HFFc6 (cell line): Measurements from ENCODE around the gene UBE2L6. TPM values are rescaled to one million over a fixed set of nuclear protein-coding genes. Genes with fewer than 3 reads are reported as not detected.

Source experiments
- DNase-seq: peaks from one replicate; pipeline ENCODE4 v3.0.0-alpha.2; 2018
- H3K27ac Mint-ChIP-seq: 2 replicates; pipeline ENCODE4 v1.8.0; 2020; ENCODE audit warnings: mild to moderate bottlenecking, mixed read lengths
- H3K27me3 Mint-ChIP-seq: 2 replicates; pipeline ENCODE4 v1.8.0; 2021; ENCODE audit warnings: mild to moderate bottlenecking, moderate library complexity, mixed read lengths; ENCODE audit not compliant: insufficient read depth
- H3K36me3 Mint-ChIP-seq: 2 replicates; pipeline ENCODE4 v1.8.0; 2021; ENCODE audit warnings: low read depth, mixed read lengths
- H3K4me1 Mint-ChIP-seq: 2 replicates; pipeline ENCODE4 v1.8.0; 2020; ENCODE audit warnings: low read depth, mixed read lengths
- H3K4me3 Mint-ChIP-seq: 2 replicates; pipeline ENCODE4 v1.8.0; 2020; ENCODE audit warnings: mild to moderate bottlenecking, moderate library complexity, mixed read lengths
- H3K9me3 Mint-ChIP-seq: 2 replicates; pipeline ENCODE4 v1.8.0; 2020; ENCODE audit warnings: mild to moderate bottlenecking, mixed read lengths
- total RNA-seq, 6 experiments: library from RNA; stranded (reverse); fragmentation: NEBNext Ultra II Directional; extraction: Animal tissue kit (Norgen Biotek cat#: 25700); gene quantifications; 2 replicates in 1 of 6; 3 replicates in 5 of 6; pipeline ENCODE4 v1.2.3, GENCODE V29; 2021
- TF ChIP-seq, protein P1 (sequence below): fragments of 200-600 bp; sonication (generic); IDR thresholded peaks from 2 replicates; pipeline ENCODE4 v1.5.0; 2021; ENCODE audit warnings: antibody characterized with exemption, mild to moderate bottlenecking

The UBE2L6 gene
- total RNA-seq, 6 experiments from 2014 or later = 34.1 to 46.5 (median 43.3) TPM

DNA sequence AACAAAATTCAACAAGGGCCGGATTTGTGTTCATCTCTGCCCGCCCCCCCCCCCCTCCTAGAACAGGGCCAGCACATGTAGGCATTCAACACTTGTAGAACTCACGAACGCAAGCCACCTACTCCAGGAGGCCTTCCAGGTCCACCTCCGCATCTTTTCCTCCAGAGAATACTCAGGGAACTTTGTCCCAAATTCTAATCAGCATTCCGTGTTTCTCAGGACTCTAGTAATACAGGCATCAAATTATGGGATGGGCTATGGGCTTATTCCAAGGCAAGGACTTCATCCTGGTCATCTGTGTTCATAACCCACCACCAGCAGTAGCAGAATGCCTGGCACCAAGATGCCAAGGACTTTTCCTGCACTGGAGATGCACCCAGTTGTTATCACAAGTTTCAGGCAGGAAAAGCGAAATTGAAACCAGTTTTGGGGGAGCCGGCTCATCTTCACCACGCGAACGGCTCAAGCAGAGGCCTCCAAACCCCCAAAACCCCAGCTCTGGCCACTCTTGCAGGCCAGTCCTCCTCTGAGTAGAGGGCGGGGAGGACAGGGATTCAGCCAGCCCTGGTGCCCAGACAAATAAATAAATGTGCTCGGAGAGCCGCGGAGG lies 462 bp downstream of the UBE2L6 start:
- Mint-ChIP-seq H3K4me1 (peaks cover 37% of the 10 kb centered on the region), H3K27ac (peak overlapping the region; percentile 67)

GRCh38 chr11:57566005-57566904 lies 1.2 kb downstream of the UBE2L6 start:
- peaks cover under 1% of the 10 kb centered on the region; the same call in 1 of the 2 replicates for H3K27me3 Mint-ChIP-seq

More for the DNA sequence above, 462 bp downstream of the UBE2L6 start:
- Mint-ChIP-seq H3K4me3 (peak overlapping the region; percentile 87), H3K9me3 (no peaks in the 10 kb centered on the region), H3K27me3 (peaks cover 1% of the 10 kb centered on the region; the same call in 1 of the 2 replicates), H3K36me3 (no peaks in the 10 kb centered on the region)
- DNase-seq = peak; percentile 5
- TF ChIP-seq, protein P1, sequence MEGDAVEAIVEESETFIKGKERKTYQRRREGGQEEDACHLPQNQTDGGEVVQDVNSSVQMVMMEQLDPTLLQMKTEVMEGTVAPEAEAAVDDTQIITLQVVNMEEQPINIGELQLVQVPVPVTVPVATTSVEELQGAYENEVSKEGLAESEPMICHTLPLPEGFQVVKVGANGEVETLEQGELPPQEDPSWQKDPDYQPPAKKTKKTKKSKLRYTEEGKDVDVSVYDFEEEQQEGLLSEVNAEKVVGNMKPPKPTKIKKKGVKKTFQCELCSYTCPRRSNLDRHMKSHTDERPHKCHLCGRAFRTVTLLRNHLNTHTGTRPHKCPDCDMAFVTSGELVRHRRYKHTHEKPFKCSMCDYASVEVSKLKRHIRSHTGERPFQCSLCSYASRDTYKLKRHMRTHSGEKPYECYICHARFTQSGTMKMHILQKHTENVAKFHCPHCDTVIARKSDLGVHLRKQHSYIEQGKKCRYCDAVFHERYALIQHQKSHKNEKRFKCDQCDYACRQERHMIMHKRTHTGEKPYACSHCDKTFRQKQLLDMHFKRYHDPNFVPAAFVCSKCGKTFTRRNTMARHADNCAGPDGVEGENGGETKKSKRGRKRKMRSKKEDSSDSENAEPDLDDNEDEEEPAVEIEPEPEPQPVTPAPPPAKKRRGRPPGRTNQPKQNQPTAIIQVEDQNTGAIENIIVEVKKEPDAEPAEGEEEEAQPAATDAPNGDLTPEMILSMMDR = no peak

GRCh38 chr11:57562596-57562995 lies 4.9 kb downstream of the UBE2L6 start:
- no peak overlapping the region for H3K4me3 Mint-ChIP-seq
- H3K27me3 Mint-ChIP-seq = no peaks in the 10 kb centered on the region
- TF ChIP-seq, protein P1 = no peak
- DNase-seq = no peak
- H3K27ac Mint-ChIP-seq = no peak overlapping the region
- H3K4me1 Mint-ChIP-seq = peaks cover 22% of the 10 kb centered on the region
- no peaks in the 10 kb centered on the region for H3K9me3 Mint-ChIP-seq
- H3K36me3 Mint-ChIP-seq = no peaks in the 10 kb centered on the region

More at GRCh38 chr11:57566005-57566904, 1.2 kb downstream of the UBE2L6 start:
- peak overlapping the region; percentile 67 for H3K27ac Mint-ChIP-seq
- peaks cover 37% of the 10 kb centered on the region for H3K4me1 Mint-ChIP-seq
- peak overlapping the region; percentile 87 for H3K4me3 Mint-ChIP-seq
- DNase-seq = peak; percentile 13
- TF ChIP-seq, protein P1 = no peak
- H3K9me3 Mint-ChIP-seq = no peaks in the 10 kb centered on the region
- no peaks in the 10 kb centered on the region for H3K36me3 Mint-ChIP-seq

GRCh38 chr11:57560146-57560545 lies 7.3 kb downstream of the UBE2L6 start:
- H3K27ac Mint-ChIP-seq = no peak overlapping the region
- H3K9me3 Mint-ChIP-seq = no peaks in the 10 kb centered on the region
- TF ChIP-seq, protein P1 = no peak
- no peaks in the 10 kb centered on the region for H3K36me3 Mint-ChIP-seq
- 0 out of 2 replicates have a peak, but pooled peaks cover 5% of the 10 kb centered on the region for H3K4me1 Mint-ChIP-seq
- H3K27me3 Mint-ChIP-seq = peaks cover 1% of the 10 kb centered on the region; the same call in 1 of the 2 replicates
- DNase-seq = no peak
- H3K4me3 Mint-ChIP-seq = no peak overlapping the region

GRCh38 chr11:57556041-57556440 lies 11.4 kb downstream of the UBE2L6 start:
- no peaks in the 10 kb centered on the region for H3K9me3 Mint-ChIP-seq
- H3K4me3 Mint-ChIP-seq = no peak overlapping the region
- TF ChIP-seq, protein P1 = no peak
- no peaks in the 10 kb centered on the region for H3K4me1 Mint-ChIP-seq
- H3K36me3 Mint-ChIP-seq = peaks cover 19% of the 10 kb centered on the region
- no peak for DNase-seq
- H3K27me3 Mint-ChIP-seq = peaks cover 1% of the 10 kb centered on the region; the same call in 1 of the 2 replicates
- no peak overlapping the region for H3K27ac Mint-ChIP-seq
